GM12872 (cell line): ENCODE data around the gene ZFHX3.

ENCODE experiments used
- CTCF ChIP-seq: IDR thresholded peaks from 3 replicates; pipeline ENCODE4 v1.5.1; 2011; ENCODE audit warnings: low read depth, mild to moderate bottlenecking, low read length, moderate library complexity; ENCODE audit not compliant: insufficient read depth

Gene ZFHX3

GRCh38 chr16:72921620-72922019, 126.3 kb downstream of the ZFHX3 start:
- no peak for TF ChIP-seq CTCF

- TF ChIP-seq CTCF, result no peak
These were observed 126.8 kb downstream of the ZFHX3 start for GRCh38 chr16:72921106-72921505.

- TF ChIP-seq CTCF, result no peak
These were observed 130.9 kb downstream of the ZFHX3 start for GRCh38 chr16:72917051-72917450.

- TF ChIP-seq CTCF, result no peak
These were observed 132.6 kb downstream of the ZFHX3 start for GRCh38 chr16:72915331-72915730.

- no peak for TF ChIP-seq CTCF
These were observed 134.4 kb downstream of the ZFHX3 start for GRCh38 chr16:72913551-72913950.

GRCh38 chr16:72911971-72912370, 136.0 kb downstream of the ZFHX3 start:
- TF ChIP-seq CTCF, result no peak

- no peak for TF ChIP-seq CTCF
These were observed 137.1 kb downstream of the ZFHX3 start for GRCh38 chr16:72910875-72911274.

- TF ChIP-seq CTCF, result no peak
These were observed 137.5 kb downstream of the ZFHX3 start for GRCh38 chr16:72910381-72910780.
